A549 (cell line): Measurements from ENCODE around the gene USP4.

Source experiments
- CTCF ChIP-seq: fragments of >200 bp; sonication (Bioruptor Twin); formaldehyde crosslinking; IDR thresholded peaks from 3 replicates; pipeline ENCODE4 v1.5.1; 2016
- POLR2A ChIP-seq: IDR thresholded peaks from 2 replicates; pipeline ENCODE4 v1.6.1; 2012; ENCODE audit warnings: mild to moderate bottlenecking, low read length
- TF ChIP-seq, protein P1 (sequence below): fragments of 450-650 bp; IDR thresholded peaks from 2 replicates; pipeline ENCODE4 v1.6.1; 2014; ENCODE audit warnings: antibody characterized with exemption
- TF ChIP-seq, protein P2 (sequence below): IDR thresholded peaks from 2 replicates; pipeline ENCODE4 v1.6.1; 2012

DNA sequence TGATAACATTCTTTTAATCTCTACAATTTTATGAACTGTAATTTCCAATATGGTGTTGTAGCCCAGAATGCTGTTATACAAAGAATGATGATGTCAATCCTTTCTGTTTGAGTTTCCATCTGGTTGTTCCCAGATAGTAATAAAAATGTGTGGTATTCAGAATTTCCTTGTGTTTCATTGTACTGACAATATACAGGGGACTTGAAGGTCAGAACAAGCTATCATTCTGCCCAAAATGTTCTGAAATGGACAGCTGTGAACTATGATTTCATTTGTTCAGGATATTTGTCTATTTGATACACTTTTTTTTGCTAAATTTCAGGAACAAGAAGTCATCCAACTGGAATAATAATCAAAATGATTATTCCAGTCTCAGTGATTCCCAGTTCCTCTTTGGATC, 103.6 kb downstream of the USP4 start:
- TF ChIP-seq, protein P1, sequence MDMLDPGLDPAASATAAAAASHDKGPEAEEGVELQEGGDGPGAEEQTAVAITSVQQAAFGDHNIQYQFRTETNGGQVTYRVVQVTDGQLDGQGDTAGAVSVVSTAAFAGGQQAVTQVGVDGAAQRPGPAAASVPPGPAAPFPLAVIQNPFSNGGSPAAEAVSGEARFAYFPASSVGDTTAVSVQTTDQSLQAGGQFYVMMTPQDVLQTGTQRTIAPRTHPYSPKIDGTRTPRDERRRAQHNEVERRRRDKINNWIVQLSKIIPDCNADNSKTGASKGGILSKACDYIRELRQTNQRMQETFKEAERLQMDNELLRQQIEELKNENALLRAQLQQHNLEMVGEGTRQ, result no peak
- TF ChIP-seq, protein P2, sequence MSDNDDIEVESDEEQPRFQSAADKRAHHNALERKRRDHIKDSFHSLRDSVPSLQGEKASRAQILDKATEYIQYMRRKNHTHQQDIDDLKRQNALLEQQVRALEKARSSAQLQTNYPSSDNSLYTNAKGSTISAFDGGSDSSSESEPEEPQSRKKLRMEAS, result no peak
- TF ChIP-seq CTCF (no peak), POLR2A (no peak)
